ENCODE data around the gene AP2B1. TPM values are rescaled to one million over a fixed set of nuclear protein-coding genes. Genes with fewer than 3 reads are reported as not detected.

Gene AP2B1
- total and polyA plus RNA-seq, 2 experiments from 2014 or later = 76.1 to 87.0 TPM

- no peaks in the 10 kb centered on the region for H3K9me2 ChIP-seq (replicated peaks; ENCODE audit: insufficient read depth)
- WGBS (ENCODE audit: low lambda C conversion rate, missing lambda C conversion rate) = 64% methylated on average over 9 of the region's 9 CpGs
- H2AFZ ChIP-seq = no peak within 1 kb of the TSS
- no peaks in the 10 kb centered on the region for H3K79me2 ChIP-seq
- no peak within 1 kb of the TSS for H3K4me3 ChIP-seq
- no peaks in the 10 kb centered on the region for H3K36me3 ChIP-seq (replicated peaks; ENCODE audit: insufficient read depth, low read depth)
- TF ChIP-seq EZH2phosphoT487 (IDR thresholded peaks at IDR 0.05; ENCODE audit: low read depth, severe bottlenecking, unreplicated experiment) (no peak), EZH2 (IDR thresholded peaks at IDR 0.05; ENCODE audit: borderline replicate concordance) (no peak), CTCF (IDR thresholded peaks at IDR 0.05; ENCODE audit: poor library complexity) (no peak)
- DNase-seq (ENCODE audit: low spot score) = no peak
- no peak within 1 kb of the TSS for H3K4me2 ChIP-seq
- H4K20me1 ChIP-seq (ENCODE audit: insufficient read depth, poor library complexity, severe bottlenecking) = no peaks in the 10 kb centered on the region
- peaks cover 26% of the 10 kb centered on the region for H3K27me3 ChIP-seq
- no peaks in the 10 kb centered on the region for H3K9me3 ChIP-seq (ENCODE audit: low read depth)
- H3K27ac ChIP-seq = no peak within 1 kb of the TSS
- peaks cover 5% of the 10 kb centered on the region for H3K4me1 ChIP-seq (ENCODE audit: insufficient read depth)
Measured at GRCh38 chr17:35752945-35753764, 166.0 kb downstream of the AP2B1 start, which contains the start of gene GAS2L2. Gene GAS2L2 (minus strand): TSS chr17:35753239. CDS start chr17:35752850, 389 bp downstream.

GRCh38 chr17:35757243-35757642 is 170.1 kb downstream of the AP2B1 start:
- Histone ChIP-seq H3K4me2 (no peak overlapping the region), H3K9me3 (ENCODE audit: low read depth) (no peaks in the 10 kb centered on the region)
- TF ChIP-seq EZH2 (IDR thresholded peaks at IDR 0.05; ENCODE audit: borderline replicate concordance) (no peak), CTCF (IDR thresholded peaks at IDR 0.05; ENCODE audit: poor library complexity) (no peak)

GRCh38 chr17:35760587-35760986 is 173.5 kb downstream of the AP2B1 start, which contains the start of gene C17orf50:
Gene C17orf50 (plus strand): TSS chr17:35760887. CDS start chr17:35760942, 55 bp downstream.
- Histone ChIP-seq H3K9me2 (replicated peaks; ENCODE audit: insufficient read depth) (no peaks in the 10 kb centered on the region), H3K4me1 (ENCODE audit: insufficient read depth) (peaks cover 13% of the 10 kb centered on the region), H3K4me2 (no peak within 1 kb of the TSS), H3K79me2 (no peaks in the 10 kb centered on the region), H3K27ac (no peak within 1 kb of the TSS), H4K20me1 (ENCODE audit: insufficient read depth, poor library complexity, severe bottlenecking) (no peaks in the 10 kb centered on the region), H3K36me3 (replicated peaks; ENCODE audit: insufficient read depth, low read depth) (no peaks in the 10 kb centered on the region), H3K9me3 (ENCODE audit: low read depth) (no peaks in the 10 kb centered on the region), H2AFZ (no peak within 1 kb of the TSS), H3K4me3 (no peak within 1 kb of the TSS), H3K27me3 (no peaks in the 10 kb centered on the region)
- 45% methylated on average over 1 of the region's 1 CpG for WGBS (ENCODE audit: low lambda C conversion rate, missing lambda C conversion rate)
- TF ChIP-seq EZH2phosphoT487 (IDR thresholded peaks at IDR 0.05; ENCODE audit: low read depth, severe bottlenecking, unreplicated experiment) = no peak
- TF ChIP-seq EZH2 (IDR thresholded peaks at IDR 0.05; ENCODE audit: borderline replicate concordance) = no peak
- no peak for TF ChIP-seq CTCF (IDR thresholded peaks at IDR 0.05; ENCODE audit: poor library complexity)
- no peak for DNase-seq (ENCODE audit: low spot score)

More at GRCh38 chr17:35757243-35757642, 170.1 kb downstream of the AP2B1 start:
- H3K27me3 ChIP-seq = no peaks in the 10 kb centered on the region
- no peak overlapping the region for H3K4me3 ChIP-seq
- H3K79me2 ChIP-seq = no peaks in the 10 kb centered on the region
- H3K27ac ChIP-seq = no peak overlapping the region
- no peak for DNase-seq (ENCODE audit: low spot score)
- H2AFZ ChIP-seq = no peak overlapping the region
- no peaks in the 10 kb centered on the region for H4K20me1 ChIP-seq (ENCODE audit: insufficient read depth, poor library complexity, severe bottlenecking)
- H3K36me3 ChIP-seq (replicated peaks; ENCODE audit: insufficient read depth, low read depth) = no peaks in the 10 kb centered on the region
- H3K9me2 ChIP-seq (replicated peaks; ENCODE audit: insufficient read depth) = no peaks in the 10 kb centered on the region
- H3K4me1 ChIP-seq (ENCODE audit: insufficient read depth) = no peaks in the 10 kb centered on the region
